Upper lobe of left lung (tissue), 4 donors: ENCODE results near the gene CABLES1.

ENCODE experiments used
- POLR2AphosphoS5 ChIP-seq, 2 donors: sonication (generic); formaldehyde crosslinking; IDR thresholded peaks; one replicate each; pipeline ENCODE4 v1.5.1; 2017; ENCODE audit warnings: antibody characterized with exemption in 2 of 2
- TF ChIP-seq, protein P1 (sequence below), 6 experiments: fragments of 450-650 bp in 4 of 6; fragments of 200-600 bp in 2 of 6; sonication (generic) in 2 of 6; IDR thresholded peaks; one replicate each; pipeline ENCODE4 v1.5.1; 2016 to 2019; ENCODE audit warnings: antibody characterized with exemption in 6 of 6

DNA sequence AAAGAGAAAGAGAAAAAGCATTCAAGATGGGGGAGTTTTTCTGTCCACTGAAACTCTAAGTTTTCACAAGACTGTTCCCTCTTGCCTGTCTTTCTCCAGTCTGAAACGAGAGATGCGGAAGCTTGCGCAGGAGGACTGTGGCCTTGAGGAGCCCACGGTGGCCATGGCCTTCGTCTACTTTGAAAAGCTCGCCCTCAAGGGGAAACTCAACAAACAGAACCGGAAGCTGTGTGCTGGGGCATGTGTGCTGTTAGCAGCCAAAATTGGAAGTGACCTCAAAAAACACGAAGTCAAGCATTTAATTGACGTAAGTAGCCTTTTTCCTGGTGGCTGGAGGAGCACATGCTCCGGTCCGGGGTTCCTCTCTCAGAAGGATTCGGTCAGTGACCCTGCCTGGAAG is 118.3 kb downstream of the CABLES1 start:
- TF ChIP-seq, protein P1, sequence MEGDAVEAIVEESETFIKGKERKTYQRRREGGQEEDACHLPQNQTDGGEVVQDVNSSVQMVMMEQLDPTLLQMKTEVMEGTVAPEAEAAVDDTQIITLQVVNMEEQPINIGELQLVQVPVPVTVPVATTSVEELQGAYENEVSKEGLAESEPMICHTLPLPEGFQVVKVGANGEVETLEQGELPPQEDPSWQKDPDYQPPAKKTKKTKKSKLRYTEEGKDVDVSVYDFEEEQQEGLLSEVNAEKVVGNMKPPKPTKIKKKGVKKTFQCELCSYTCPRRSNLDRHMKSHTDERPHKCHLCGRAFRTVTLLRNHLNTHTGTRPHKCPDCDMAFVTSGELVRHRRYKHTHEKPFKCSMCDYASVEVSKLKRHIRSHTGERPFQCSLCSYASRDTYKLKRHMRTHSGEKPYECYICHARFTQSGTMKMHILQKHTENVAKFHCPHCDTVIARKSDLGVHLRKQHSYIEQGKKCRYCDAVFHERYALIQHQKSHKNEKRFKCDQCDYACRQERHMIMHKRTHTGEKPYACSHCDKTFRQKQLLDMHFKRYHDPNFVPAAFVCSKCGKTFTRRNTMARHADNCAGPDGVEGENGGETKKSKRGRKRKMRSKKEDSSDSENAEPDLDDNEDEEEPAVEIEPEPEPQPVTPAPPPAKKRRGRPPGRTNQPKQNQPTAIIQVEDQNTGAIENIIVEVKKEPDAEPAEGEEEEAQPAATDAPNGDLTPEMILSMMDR (IDR thresholded peaks at IDR 0.05) = no peak
- TF ChIP-seq POLR2AphosphoS5 (IDR thresholded peaks at IDR 0.05) = no peak
